ENCODE results near the gene SSC5D. TPM values are rescaled to one million over a fixed set of nuclear protein-coding genes. Genes with fewer than 3 reads are reported as not detected.
A peak's percentile ranks its signal among the peaks of the same experiment; 100 is the strongest.

The SSC5D gene
- total and polyA plus RNA-seq, 9 of the 15 experiments (the other 6 are each of a cell fraction or from before 2014, with no cell fraction given): 0.04 to 0.71 (median 0.14) TPM; not detected in 2

- TF ChIP-seq SP1 (CRISPR knock-in tag; IDR thresholded peaks at IDR 0.05) (peak; percentile 31; the same call in 1 of the 2 replicates), MAFG (tag; conservative IDR thresholded peaks at IDR 0.05) (0 out of 2 replicates have a peak, but pooled peaks have one; percentile 16), STAT5A (IDR thresholded peaks at IDR 0.05; ENCODE audit: borderline replicate concordance, low read length) (no peak), ARID1B (IDR thresholded peaks at IDR 0.05) (peak; percentile 92), MYC (IDR thresholded peaks at IDR 0.05; ENCODE audit: low read depth, low read length) (peak; percentile 13; the same call in 1 of the 2 replicates), MYC (CRISPR knock-in tag; IDR thresholded peaks at IDR 0.05; ENCODE audit: borderline replicate concordance, low read depth) (no peak), XRCC5 (IDR thresholded peaks at IDR 0.05; ENCODE audit: low read depth, low read length) (no peak), ZNF253 (CRISPR knock-in tag; conservative IDR thresholded peaks at IDR 0.05) (no peak), ZHX1 (conservative IDR thresholded peaks at IDR 0.05; ENCODE audit: low read length) (no peak), ZBTB5 (IDR thresholded peaks at IDR 0.05) (no peak), SMAD2 (IDR thresholded peaks at IDR 0.05; ENCODE audit: low read depth, low read length) (no peak), CCNT2 (IDR thresholded peaks at IDR 0.05; ENCODE audit: borderline replicate concordance, extremely low read depth, insufficient read length, low read depth, low read length) (peak; percentile 25), E4F1 (CRISPR knock-in tag; IDR thresholded peaks at IDR 0.05; ENCODE audit: borderline replicate concordance) (no peak), GTF3C2 (IDR thresholded peaks at IDR 0.05; ENCODE audit: borderline replicate concordance, extremely low read depth, insufficient read length) (no peak), FIP1L1 (IDR thresholded peaks at IDR 0.05; ENCODE audit: low read depth, low read length, poor library complexity, severe bottlenecking) (no peak), ETS2 (tag; IDR thresholded peaks at IDR 0.05; ENCODE audit: borderline replicate concordance, poor library complexity, severe bottlenecking) (no peak)
Observed at GRCh38 chr19:55544776-55545439, 56.7 kb downstream of the SSC5D start (continued).
